Activated CD8-positive, alpha-beta memory T cell treated with anti-CD3 and anti-CD28 coated beads, Interleukin-2, amount 50 U/mL, for 4 hours (primary cell): ENCODE data around the gene ATP5PB.

Experiments
- DNase-seq: peaks from one replicate; pipeline ENCODE4 v3.0.0-alpha.2; 2020

ATP5PB gene

GRCh38 chr1:111476214-111476613 is 26.9 kb downstream of the ATP5PB start:
- no peak for DNase-seq

- DNase-seq: no peak
These were observed 27.6 kb downstream of the ATP5PB start for GRCh38 chr1:111476761-111477309.

DNA sequence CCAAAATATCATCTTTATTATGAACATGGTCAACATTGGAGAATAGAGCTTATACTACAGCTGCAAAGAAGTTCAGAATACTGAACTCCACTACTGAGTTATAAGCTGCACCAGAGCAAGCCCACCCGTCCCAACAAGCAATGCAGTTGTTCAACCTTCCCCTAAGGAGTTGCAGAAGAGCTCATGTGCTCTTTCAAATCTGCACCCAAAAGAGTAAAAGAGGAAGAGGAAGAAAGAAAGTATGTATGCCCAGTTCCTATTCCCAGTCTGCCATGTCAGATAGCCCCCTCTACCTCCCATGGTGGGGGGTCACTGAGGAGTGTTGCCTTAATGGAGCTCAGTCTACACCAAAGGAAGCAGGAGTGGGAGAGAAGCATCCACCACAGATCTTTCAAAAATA is 31.4 kb downstream of the ATP5PB start:
- DNase-seq: no peak

DNA sequence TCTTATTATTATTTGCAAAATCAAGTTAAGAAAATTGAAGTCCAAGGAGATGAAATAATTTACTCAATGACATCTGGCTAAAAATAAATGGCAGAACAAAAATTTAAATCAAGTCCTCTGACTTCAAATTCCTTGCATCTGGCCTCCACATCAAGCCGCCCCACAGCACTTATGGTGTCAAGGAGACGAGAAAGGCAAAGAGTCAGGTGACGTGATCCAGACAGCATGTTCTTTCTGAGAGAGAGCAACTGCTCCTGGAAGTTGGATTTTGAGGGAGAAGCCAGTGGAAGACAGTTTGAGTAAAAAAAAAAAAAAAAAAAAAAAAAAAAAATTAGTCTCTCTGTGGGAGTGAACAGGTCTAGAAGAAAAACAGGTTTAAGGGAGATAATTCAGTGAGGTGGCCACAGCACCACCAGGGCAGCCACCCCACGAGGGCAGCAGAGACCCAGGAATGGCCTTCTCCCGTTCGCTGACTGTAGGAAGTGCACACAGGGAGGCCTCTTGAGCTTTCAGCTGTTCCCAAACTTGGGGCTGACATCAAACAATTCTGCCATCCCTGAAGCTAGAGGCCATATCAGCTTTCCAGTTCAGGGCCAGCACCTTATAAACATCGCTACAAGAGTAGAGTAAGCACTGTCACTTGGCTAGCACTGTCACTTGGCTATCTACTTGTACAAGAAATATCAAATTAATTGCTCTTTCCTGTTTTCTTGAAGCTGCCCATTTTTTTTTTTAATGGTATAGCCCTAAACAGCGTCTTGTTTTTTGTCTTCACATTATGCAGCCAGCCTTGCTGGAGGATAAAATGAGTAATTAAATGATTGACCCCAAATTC is 32.3 kb downstream of the ATP5PB start:
- DNase-seq: peak; percentile 55

DNA sequence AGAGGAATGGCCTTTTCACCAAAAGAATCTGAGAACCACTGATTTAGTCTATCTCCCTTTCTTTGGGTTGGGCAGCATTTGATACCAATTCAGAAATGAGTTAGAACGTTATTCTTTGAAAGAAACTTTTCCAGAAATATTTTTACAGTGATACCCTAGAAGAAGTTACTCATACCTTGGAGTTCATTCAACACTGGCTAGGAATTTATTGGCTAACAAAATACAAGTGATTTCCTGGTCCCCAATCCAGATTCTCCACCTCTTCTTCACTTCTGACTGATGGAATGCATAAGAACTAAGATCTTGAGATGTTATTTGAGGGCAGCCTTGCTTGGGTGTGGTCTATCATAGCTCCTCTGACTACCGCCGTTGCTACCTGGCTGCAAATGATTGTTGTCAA is 33.9 kb downstream of the ATP5PB start:
- no peak for DNase-seq

GRCh38 chr1:111483876-111484275 is 34.6 kb downstream of the ATP5PB start:
- no peak for DNase-seq

DNA sequence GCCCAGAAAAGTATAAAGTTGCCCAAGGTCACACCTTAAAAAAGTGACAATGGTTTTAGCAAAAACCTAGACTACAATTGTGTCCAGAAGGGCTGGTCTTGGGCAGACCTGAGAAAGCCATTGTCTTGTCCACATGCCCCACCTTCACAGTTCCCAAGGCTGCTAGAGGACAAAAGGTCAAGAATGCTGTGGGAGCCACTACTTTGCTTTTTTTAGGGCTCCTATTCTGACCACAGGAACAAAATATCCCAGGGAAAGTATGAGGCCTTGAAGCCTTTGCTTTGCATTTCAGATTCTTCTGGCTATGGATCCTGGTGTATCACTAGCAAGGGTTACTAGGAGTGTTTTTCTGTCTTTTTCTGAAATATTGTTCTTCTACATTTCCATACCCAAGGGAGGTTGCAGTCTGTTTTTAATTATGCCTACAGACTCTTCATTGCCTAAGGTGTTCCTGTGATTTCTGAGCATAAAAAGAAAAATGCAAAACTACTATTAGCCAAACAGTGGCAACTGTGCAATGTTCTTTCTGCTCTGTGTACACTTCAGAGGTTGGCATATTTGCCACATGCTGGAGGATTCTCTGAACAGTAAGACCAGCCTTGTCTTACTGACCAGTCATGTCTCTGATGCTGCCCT is 35.2 kb downstream of the ATP5PB start:
- no peak for DNase-seq

- DNase-seq: no peak
These were observed 37.2 kb downstream of the ATP5PB start for GRCh38 chr1:111486431-111486830.

DNA sequence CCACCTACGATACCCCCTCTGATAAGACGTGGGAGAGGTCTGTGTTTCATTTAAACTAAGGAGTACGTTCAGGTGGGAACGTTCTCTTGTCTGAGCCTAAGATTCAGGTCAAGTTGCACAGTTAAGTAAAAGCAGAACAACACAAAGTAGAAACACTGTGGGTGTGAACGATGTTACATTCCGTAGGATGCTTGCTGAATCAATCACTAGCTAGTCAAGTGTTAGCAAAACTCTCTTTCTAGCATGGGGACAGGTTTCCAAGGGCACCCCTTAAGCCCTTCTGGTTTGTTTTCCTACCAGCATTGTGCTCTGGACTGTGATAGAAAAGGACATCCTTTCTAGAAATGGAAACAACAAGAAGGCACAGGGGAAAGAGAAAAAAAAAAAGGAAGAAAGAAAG is 37.9 kb downstream of the ATP5PB start:
- no peak for DNase-seq

DNA sequence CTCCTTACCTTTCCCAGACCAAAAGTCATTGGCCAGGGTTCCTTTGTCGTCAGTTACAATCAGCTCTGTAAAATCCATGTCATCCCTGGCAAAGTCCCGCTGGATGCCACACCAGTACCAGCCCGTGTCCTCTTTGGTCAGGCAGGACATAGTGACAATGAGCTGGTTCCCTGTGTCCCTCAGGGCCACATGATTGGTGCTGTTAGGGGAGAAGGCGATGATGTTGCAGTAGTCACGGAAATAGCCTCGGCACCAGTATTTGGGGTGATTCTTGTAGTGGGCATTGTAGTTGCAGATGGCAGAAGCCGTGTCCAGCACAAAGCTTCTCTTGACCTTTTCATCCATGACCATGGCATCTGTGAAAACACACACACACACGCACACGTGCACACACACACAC is 39.4 kb downstream of the ATP5PB start:
- no peak for DNase-seq

- no peak for DNase-seq
These were observed 40.3 kb downstream of the ATP5PB start for GRCh38 chr1:111489604-111490003.

DNA sequence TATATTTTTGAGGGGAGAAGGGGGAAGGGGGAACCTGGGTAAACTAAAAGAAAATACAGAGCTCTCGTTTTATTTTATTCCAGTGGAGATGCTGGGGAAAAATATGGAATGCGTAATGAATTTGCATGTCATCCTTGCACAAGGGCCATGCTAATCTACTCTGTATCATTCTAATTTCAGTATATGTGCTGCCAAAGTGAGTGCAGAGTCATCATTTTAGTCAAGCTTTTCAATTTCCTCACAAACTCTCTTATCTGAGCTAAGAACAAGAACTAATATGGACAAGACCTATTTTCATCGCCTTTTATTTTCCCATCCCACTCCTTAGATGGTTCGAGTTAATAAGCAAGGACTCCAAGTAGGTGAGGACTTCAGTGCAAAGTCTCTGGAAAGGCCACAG is 41.0 kb downstream of the ATP5PB start:
- DNase-seq: no peak

- no peak for DNase-seq
These were observed 41.8 kb downstream of the ATP5PB start for GRCh38 chr1:111491070-111491469.

- DNase-seq: no peak
These were observed 47.1 kb downstream of the ATP5PB start for GRCh38 chr1:111496398-111496797.

- no peak for DNase-seq
These were observed 48.3 kb downstream of the ATP5PB start for GRCh38 chr1:111497592-111497991.

DNA sequence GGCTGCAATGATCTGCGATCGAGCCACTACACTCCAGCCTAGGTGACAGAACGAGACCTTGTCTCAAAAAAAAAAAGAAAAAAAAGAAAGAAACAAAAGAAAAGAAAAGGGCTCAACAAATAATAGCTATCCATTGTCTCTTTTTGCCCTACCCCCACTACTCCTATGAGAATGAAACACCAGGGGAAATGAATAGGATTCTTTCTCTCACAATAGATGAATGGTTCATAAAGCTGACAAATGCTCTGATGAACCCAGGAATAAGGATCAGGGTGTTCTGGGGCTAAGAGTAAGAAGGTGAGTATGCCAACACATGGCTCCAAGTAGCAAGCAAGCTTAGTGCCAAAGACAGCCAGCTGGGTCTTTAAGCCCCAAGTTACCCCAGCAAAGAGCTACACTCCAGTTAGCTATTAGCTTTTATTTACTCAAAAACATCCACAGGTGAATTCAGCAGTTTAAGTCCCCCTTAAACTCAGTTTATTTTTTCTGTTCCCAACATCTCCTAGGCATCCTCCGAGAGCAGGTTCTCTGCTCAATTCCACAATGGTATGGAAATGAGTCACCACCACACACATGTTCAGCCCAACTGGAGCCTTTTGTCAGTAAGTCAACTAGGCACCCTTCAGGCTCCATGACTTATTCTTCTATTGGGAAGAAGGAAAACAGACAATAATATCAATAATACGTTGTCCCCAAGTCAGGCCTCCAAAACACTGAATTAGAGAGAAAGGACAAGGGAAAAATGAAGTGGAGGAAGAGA is 49.9 kb downstream of the ATP5PB start:
- DNase-seq: no peak

GRCh38 chr1:111501645-111502044 is 52.4 kb downstream of the ATP5PB start:
- no peak for DNase-seq

DNA sequence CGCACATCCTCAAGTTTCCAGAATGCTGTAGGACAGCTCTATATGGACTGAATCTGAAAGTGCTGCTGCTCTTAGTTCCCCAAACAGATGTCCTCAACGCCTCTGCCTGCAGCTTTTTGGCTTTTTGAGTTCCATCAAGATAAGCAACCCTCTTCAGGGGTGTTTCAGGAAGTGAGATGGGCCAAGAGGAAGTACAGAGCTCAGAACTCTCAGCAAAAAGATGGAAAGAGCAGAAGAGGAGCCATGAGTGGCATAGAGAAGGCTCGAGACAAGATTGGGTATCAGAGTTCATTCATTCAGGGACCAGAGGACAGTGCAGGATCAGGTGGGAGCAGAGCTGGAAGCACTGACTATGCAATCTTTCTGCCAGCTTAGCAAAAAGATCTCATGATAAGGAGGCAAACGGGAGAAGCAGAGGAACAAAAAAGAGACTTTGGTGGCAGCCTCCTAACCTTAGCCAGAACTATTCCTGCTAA is 54.4 kb downstream of the ATP5PB start, which contains the start of the genes ADORA3 and TMIGD3:
Gene ADORA3, minus strand, starts transcription at position 49 of the 476 bp plus-strand sequence. CDS start 279 bp downstream, outside the sequence.
Gene TMIGD3, minus strand, starts transcription at position 49 of the 476 bp plus-strand sequence. CDS start 279 bp downstream, outside the sequence.
- no peak for DNase-seq

DNA sequence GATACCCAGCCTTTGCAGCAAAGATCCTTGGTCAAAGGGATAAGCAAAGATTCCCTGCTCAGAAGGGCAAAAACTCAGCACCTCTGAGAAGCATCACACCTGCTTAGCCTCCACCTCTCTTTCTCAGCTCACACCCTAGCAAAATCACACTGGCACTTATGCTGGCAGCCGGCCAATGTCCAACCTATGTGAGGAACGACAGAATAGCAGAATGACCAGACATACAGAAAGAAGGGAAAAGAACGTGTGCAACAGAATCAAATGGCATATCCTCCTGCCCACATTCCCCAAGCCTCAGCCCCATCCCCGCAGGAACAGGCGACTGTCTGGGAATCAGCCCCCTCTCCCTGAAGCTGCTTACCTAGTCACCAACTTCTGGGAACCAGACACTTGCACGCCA is 54.8 kb downstream of the ATP5PB start:
- no peak for DNase-seq

- DNase-seq: no peak
These were observed 56.4 kb downstream of the ATP5PB start for GRCh38 chr1:111505641-111506119.

GRCh38 chr1:111506561-111506960 is 57.3 kb downstream of the ATP5PB start:
- no peak for DNase-seq

GRCh38 chr1:111507411-111508201 is 58.3 kb downstream of the ATP5PB start:
- DNase-seq: peak; percentile 61
